Endothelial cell of umbilical vein (primary cell): ENCODE measurements around the gene PHKG2. TPM values are rescaled to one million over a fixed set of nuclear protein-coding genes. Genes with fewer than 3 reads are reported as not detected.

Experiments
- BruUV-seq: library from RNA; stranded (reverse); fragments of 400-500 nt; replicated peaks from 2 replicates; lab custom pipeline; 2021; lab: Mats Ljungman, UMichigan
- CTCF ChIA-PET: fragments of 300-600, 350-600 bp; sonication (Branson Sonifier 250); formaldehyde crosslinking; loops from one replicate; lab custom pipeline; 2021; ENCODE audit warnings: antibody characterized with exemption, inconsistent platforms; lab: Charles Lee
- POLR2A ChIA-PET: fragments of 300-600, 350-600 bp; sonication (Branson Sonifier 250); formaldehyde crosslinking; loops from one replicate; lab custom pipeline; 2021; ENCODE audit warnings: antibody characterized with exemption, inconsistent platforms; lab: Charles Lee
- DNase-seq: peaks from one replicate; pipeline ENCODE4 v3.0.0-alpha.2; 2011; ENCODE audit warnings: low read depth, low spot score
- FAIRE-seq: peaks from 2 replicates; lab custom pipeline; 2011; peaks lifted over from hg19 to GRCh38; lab: Jason Lieb, UNC
- H2AFZ ChIP-seq: 2 replicates; pipeline ENCODE4 v1.6.0; 2012; ENCODE audit warnings: low read depth, low read length, control low read depth, inconsistent platforms
- H3K27ac ChIP-seq: 2 replicates; pipeline ENCODE4 v1.5.1; 2011; ENCODE audit warnings: low read depth, mild to moderate bottlenecking, control low read depth, low read length, moderate library complexity; ENCODE audit not compliant: insufficient read depth
- H3K27me3 ChIP-seq, 2 experiments: 2 replicates each; pipeline versions ENCODE4 v1.6.0 to v1.6.1; 2011; ENCODE audit warnings: low read length in 2 of 2, mixed read lengths in 1 of 2; ENCODE audit not compliant: control insufficient read depth in 2 of 2, insufficient read depth in 2 of 2
- H3K36me3 ChIP-seq, 2 experiments: 2 replicates in 1 of 2; 3 replicates in 1 of 2; pipeline ENCODE4 v1.5.1; 2011; ENCODE audit warnings: low read length in 2 of 2, mild to moderate bottlenecking in 1 of 2, moderate library complexity in 1 of 2; ENCODE audit not compliant: control insufficient read depth in 2 of 2, insufficient read depth in 2 of 2; ENCODE audit errors: extremely low read depth in 1 of 2
- H3K4me1 ChIP-seq: 3 replicates; pipeline ENCODE4 v1.5.1; 2011; ENCODE audit warnings: mild to moderate bottlenecking, low read length; ENCODE audit not compliant: control insufficient read depth, insufficient read depth; ENCODE audit errors: extremely low read depth
- H3K4me2 ChIP-seq: 2 replicates; pipeline ENCODE4 v1.6.1; 2011; ENCODE audit warnings: low read length, control low read depth, mixed read lengths; ENCODE audit not compliant: insufficient read depth
- H3K4me3 ChIP-seq, 3 experiments: fragments of 200-600 bp in 1 of 3; sonication (generic), shearing (Covaris generic) in 1 of 3; replicated peaks in 1 of 3; 2 replicates each; pipeline ENCODE4 v1.5.1; 2011 to 2016; ENCODE audit warnings: control low read depth in 3 of 3, low read length in 3 of 3, mild to moderate bottlenecking in 2 of 3, inconsistent platforms in 1 of 3, low read depth in 1 of 3, moderate library complexity in 1 of 3; ENCODE audit not compliant: insufficient read depth in 1 of 3
- H3K79me2 ChIP-seq: 2 replicates; pipeline ENCODE4 v1.6.0; 2012; ENCODE audit warnings: low read length, inconsistent platforms; ENCODE audit not compliant: control insufficient read depth, insufficient read depth
- H3K9ac ChIP-seq: replicated peaks from 2 replicates; pipeline ENCODE3; 2011; ENCODE audit warnings: low read length, control low read depth; ENCODE audit not compliant: insufficient read depth; ENCODE audit errors: extremely low read depth
- H3K9me1 ChIP-seq: replicated peaks from 3 replicates; pipeline ENCODE4 v1.6.0; 2011; ENCODE audit warnings: mild to moderate bottlenecking, low read length; ENCODE audit not compliant: control insufficient read depth, insufficient read depth; ENCODE audit errors: extremely low read depth
- H3K9me3 ChIP-seq: replicated peaks from 2 replicates; pipeline ENCODE4 v1.5.1; 2012; ENCODE audit warnings: low read length, inconsistent platforms; ENCODE audit not compliant: control insufficient read depth, insufficient read depth
- H4K20me1 ChIP-seq: replicated peaks from 2 replicates; pipeline ENCODE3; 2011; ENCODE audit warnings: mild to moderate bottlenecking, low read length; ENCODE audit not compliant: control insufficient read depth, insufficient read depth; ENCODE audit errors: extremely low read depth
- EZH2 ChIP-seq: IDR thresholded peaks from 2 replicates; pipeline ENCODE4 v1.6.1; 2012; ENCODE audit warnings: borderline replicate concordance, low read depth, mild to moderate bottlenecking, moderate library complexity, low read length, inconsistent platforms; ENCODE audit not compliant: severe bottlenecking
- FOS ChIP-seq: IDR thresholded peaks from 2 replicates; pipeline ENCODE4 v1.6.1; 2011; ENCODE audit warnings: mild to moderate bottlenecking, low read length, moderate library complexity, borderline replicate concordance; ENCODE audit not compliant: insufficient read depth
- GATA2 ChIP-seq: IDR thresholded peaks from 2 replicates; pipeline ENCODE4 v1.7.0; 2011; ENCODE audit warnings: low read depth, mild to moderate bottlenecking, moderate library complexity, mixed read lengths, low read length; ENCODE audit not compliant: insufficient read length, insufficient read depth
- JUN ChIP-seq: IDR thresholded peaks from 2 replicates; pipeline ENCODE4 v1.6.1; 2011; ENCODE audit warnings: borderline replicate concordance, low read depth; ENCODE audit not compliant: insufficient read length, insufficient read depth
- MYC ChIP-seq: IDR thresholded peaks from one replicate; pipeline ENCODE4 v1.6.1; 2011; ENCODE audit warnings: mild to moderate bottlenecking, low read depth, low read length
- POLR2A ChIP-seq: IDR thresholded peaks from 2 replicates; pipeline ENCODE4 v1.6.1; 2012; ENCODE audit warnings: low read depth, mild to moderate bottlenecking, control low read depth, low read length
- POLR2AphosphoS5 ChIP-seq: IDR thresholded peaks from 2 replicates; pipeline ENCODE4 v1.6.1; 2012; ENCODE audit warnings: low read depth, mild to moderate bottlenecking, control low read depth, low read length, moderate library complexity; ENCODE audit not compliant: insufficient read depth
- dilution Hi-C: fragments of 300-500 bp; cut with MboI; formaldehyde crosslinking; loops from one replicate; pipeline ENCODE4 v1.15.0; 2019; ENCODE audit warnings: low sequenced_read_pairs; ENCODE audit not compliant: extremely low pct_ligation_motif_present
- intact Hi-C: fragments of 100-400 bp; cut with micrococcal nuclease; formaldehyde crosslinking; loops from one replicate; pipeline ENCODE4 v1.10.0; 2022
- polyA plus RNA-seq, 4 experiments: library from polyadenylated mRNA; depleted of rRNA in 3 of 4; stranded (reverse) in 3 of 4; unstranded in 1 of 4; fragments of >200 nt; gene quantifications; 2 replicates each; pipeline versions ENCODE4 v1.2.1 to v1.2.3, GENCODE V29; 2011 to 2012; ENCODE audit warnings: missing spikeins in 1 of 4
- total RNA-seq: library from RNA; stranded (reverse); gene quantifications from 2 replicates; pipeline ENCODE4 v1.2.3, GENCODE V29; 2021
- TF ChIP-seq, protein P1 (sequence below): IDR thresholded peaks from 2 replicates; pipeline ENCODE4 v1.6.1; 2011; ENCODE audit not compliant: insufficient read depth, insufficient read length
- TF ChIP-seq, protein P2 (sequence below), 2 donors: IDR thresholded peaks; 1 replicate in 1 of 2; 2 replicates in 1 of 2; pipeline ENCODE4 v1.5.1; 2011; ENCODE audit warnings: low read length in 2 of 2, mild to moderate bottlenecking in 2 of 2, moderate library complexity in 2 of 2, control low read depth in 1 of 2, inconsistent platforms in 1 of 2, low read depth in 1 of 2; ENCODE audit not compliant: insufficient read depth in 1 of 2; ENCODE audit errors: extremely low read depth in 1 of 2

PHKG2 gene
- total and polyA plus RNA-seq, 2 donors (not counting 3 experiments of a cell fraction or from before 2014, with no cell fraction given) = 33.0 to 48.8 TPM

DNA sequence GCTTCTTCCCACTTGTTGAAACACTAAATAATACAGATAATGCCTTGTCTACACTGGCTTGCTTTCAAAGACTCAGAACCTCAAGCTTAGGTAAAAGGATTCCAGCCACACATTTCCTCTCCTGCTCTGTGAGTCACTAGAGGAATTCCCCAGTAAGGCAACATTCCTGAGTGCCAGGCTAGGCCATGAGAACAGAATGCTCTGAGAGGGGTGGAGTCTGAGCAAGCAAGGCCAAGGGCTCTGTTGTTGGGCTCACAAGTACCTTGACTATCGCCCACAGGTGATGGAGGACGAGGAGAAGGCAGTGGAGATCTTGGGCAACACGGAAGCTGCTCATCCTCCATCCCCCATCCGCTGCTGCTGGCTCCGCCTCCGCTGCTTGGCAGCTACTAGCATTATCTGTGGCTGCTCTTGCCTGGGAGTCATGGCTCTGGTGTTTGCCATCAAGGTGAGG is 6.7 kb upstream of the PHKG2 start:
- CTCF ChIA-PET = interaction anchor here (0.6 to 1.4 kb wide), 2 partner anchors 10 to 56 kb away, joined by 3 to 5 read pairs; no protein-coding TSS in a partner anchor

More for the DNA sequence above, 6.7 kb upstream of the PHKG2 start:
- dilution Hi-C loops (no loop called here), intact Hi-C loops (loop anchor here (2.0 kb wide), 1 partner anchor 73 kb away; no protein-coding TSS in a partner anchor)
- H3K4me2 ChIP-seq = peak overlapping the region; percentile 34
- peaks cover 20% of the 10 kb centered on the region for H3K4me1 ChIP-seq
- POLR2A ChIA-PET = no interaction called here
- no peaks in the 10 kb centered on the region for H4K20me1 ChIP-seq
- TF ChIP-seq, protein P1, sequence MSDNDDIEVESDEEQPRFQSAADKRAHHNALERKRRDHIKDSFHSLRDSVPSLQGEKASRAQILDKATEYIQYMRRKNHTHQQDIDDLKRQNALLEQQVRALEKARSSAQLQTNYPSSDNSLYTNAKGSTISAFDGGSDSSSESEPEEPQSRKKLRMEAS = no peak
- TF ChIP-seq POLR2AphosphoS5 (no peak), POLR2A (no peak), GATA2 (no peak), JUN (peak; percentile 46), MYC (no peak), FOS (peak; percentile 52), EZH2 (no peak)
- TF ChIP-seq, protein P2, sequence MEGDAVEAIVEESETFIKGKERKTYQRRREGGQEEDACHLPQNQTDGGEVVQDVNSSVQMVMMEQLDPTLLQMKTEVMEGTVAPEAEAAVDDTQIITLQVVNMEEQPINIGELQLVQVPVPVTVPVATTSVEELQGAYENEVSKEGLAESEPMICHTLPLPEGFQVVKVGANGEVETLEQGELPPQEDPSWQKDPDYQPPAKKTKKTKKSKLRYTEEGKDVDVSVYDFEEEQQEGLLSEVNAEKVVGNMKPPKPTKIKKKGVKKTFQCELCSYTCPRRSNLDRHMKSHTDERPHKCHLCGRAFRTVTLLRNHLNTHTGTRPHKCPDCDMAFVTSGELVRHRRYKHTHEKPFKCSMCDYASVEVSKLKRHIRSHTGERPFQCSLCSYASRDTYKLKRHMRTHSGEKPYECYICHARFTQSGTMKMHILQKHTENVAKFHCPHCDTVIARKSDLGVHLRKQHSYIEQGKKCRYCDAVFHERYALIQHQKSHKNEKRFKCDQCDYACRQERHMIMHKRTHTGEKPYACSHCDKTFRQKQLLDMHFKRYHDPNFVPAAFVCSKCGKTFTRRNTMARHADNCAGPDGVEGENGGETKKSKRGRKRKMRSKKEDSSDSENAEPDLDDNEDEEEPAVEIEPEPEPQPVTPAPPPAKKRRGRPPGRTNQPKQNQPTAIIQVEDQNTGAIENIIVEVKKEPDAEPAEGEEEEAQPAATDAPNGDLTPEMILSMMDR (IDR thresholded peaks at IDR 0.05; ENCODE audit: extremely low read depth in 1 of 2, insufficient read depth in 1 of 2, low read depth in 1 of 2, low read length in 2 of 2) = no peak
- H3K79me2 ChIP-seq = no peaks in the 10 kb centered on the region
- H3K9me3 ChIP-seq = no peaks in the 10 kb centered on the region
- H3K27ac ChIP-seq = peak overlapping the region; percentile 83
- H3K4me3 ChIP-seq = no peak overlapping the region
- H3K9ac ChIP-seq = peak overlapping the region; percentile 49
- DNase-seq (peak; percentile 83), FAIRE-seq (peak; percentile 97)
- H2AFZ ChIP-seq = no peak overlapping the region
- no TSS peak for BruUV-seq
- H3K9me1 ChIP-seq = no peaks in the 10 kb centered on the region
- peaks cover 14 to 32% of the 10 kb centered on the region in 2 experiments for H3K36me3 ChIP-seq
- H3K27me3 ChIP-seq = no peaks in the 10 kb centered on the region
